GM23338 (cell line): ENCODE data around the gene BLZF1. TPM values are rescaled to one million over a fixed set of nuclear protein-coding genes. Genes with fewer than 3 reads are reported as not detected.

Experiments used
- ATAC-seq: fragments of 200-7000 bp; cut with Tn5 transposase; 3 replicates; pipeline ENCODE4 v1.9.1; 2020
- DNase-seq: peaks from one replicate; pipeline ENCODE4 v3.0.0-alpha.2; 2015; ENCODE audit warnings: low spot score
- H2AFZ ChIP-seq: fragments of 200-600 bp; sonication (generic); 2 replicates; pipeline ENCODE4 v1.8.0; 2016; ENCODE audit warnings: antibody characterized with exemption, mild to moderate bottlenecking, moderate library complexity
- H3F3A ChIP-seq: fragments of 200-600 bp; sonication (generic); replicated peaks from 2 replicates; pipeline ENCODE4 v1.8.0; 2017; ENCODE audit warnings: antibody characterized with exemption, mixed run types, low read depth
- H3K27ac ChIP-seq: fragments of 200-600 bp; sonication (generic); 2 replicates; pipeline ENCODE4 v1.6.1; 2016; ENCODE audit warnings: low read depth
- H3K27me3 ChIP-seq: fragments of 200-600 bp; sonication (generic); 2 replicates; pipeline ENCODE4 v1.8.0; 2016; ENCODE audit warnings: mild to moderate bottlenecking, mixed run types, moderate library complexity; ENCODE audit not compliant: insufficient read depth
- H3K36me3 ChIP-seq: fragments of 200-600 bp; sonication (generic); 2 replicates; pipeline ENCODE4 v1.8.0; 2016; ENCODE audit warnings: mild to moderate bottlenecking; ENCODE audit not compliant: insufficient read depth
- H3K4me1 ChIP-seq: fragments of 200-600 bp; sonication (generic); 2 replicates; pipeline ENCODE4 v1.8.0; 2016; ENCODE audit warnings: mild to moderate bottlenecking, moderate library complexity; ENCODE audit not compliant: insufficient read depth
- H3K4me2 ChIP-seq: fragments of 200-600 bp; sonication (generic); 2 replicates; pipeline ENCODE4 v1.7.1; 2017; ENCODE audit warnings: mixed run types
- H3K4me3 ChIP-seq: fragments of 200-600 bp; sonication (generic); 2 replicates; pipeline ENCODE4 v1.6.1; 2016; ENCODE audit warnings: mixed run types
- H3K79me2 ChIP-seq: fragments of 200-600 bp; sonication (generic); replicated peaks from 2 replicates; pipeline ENCODE4 v1.8.0; 2017; ENCODE audit warnings: mild to moderate bottlenecking; ENCODE audit not compliant: insufficient read depth
- H3K9me2 ChIP-seq: fragments of 200-600 bp; sonication (generic); 2 replicates; pipeline ENCODE4 v1.8.0; 2017; ENCODE audit not compliant: insufficient read depth
- H4K20me1 ChIP-seq: fragments of 200-600 bp; sonication (generic); replicated peaks from 2 replicates; pipeline ENCODE4 v1.8.0; 2017; ENCODE audit warnings: mild to moderate bottlenecking; ENCODE audit not compliant: insufficient read depth
- H3K27ac Mint-ChIP-seq: 2 replicates; pipeline ENCODE4 v1.8.0; 2020; ENCODE audit warnings: inconsistent platforms, mild to moderate bottlenecking, moderate library complexity, mixed read lengths
- H3K27me3 Mint-ChIP-seq: 3 replicates; pipeline ENCODE4 v1.8.0; 2022; ENCODE audit warnings: low read depth, mild to moderate bottlenecking, moderate library complexity, mixed read lengths, inconsistent platforms; ENCODE audit not compliant: insufficient read depth, poor library complexity
- H3K36me3 Mint-ChIP-seq: 3 replicates; pipeline ENCODE4 v1.8.0; 2021; ENCODE audit warnings: low read depth, mild to moderate bottlenecking, inconsistent platforms, moderate library complexity, mixed read lengths
- H3K4me1 Mint-ChIP-seq: 3 replicates; pipeline ENCODE4 v1.8.0; 2020; ENCODE audit warnings: mild to moderate bottlenecking, inconsistent platforms, mixed read lengths
- H3K4me3 Mint-ChIP-seq: 3 replicates; pipeline ENCODE4 v1.8.0; 2021; ENCODE audit warnings: moderate library complexity, mild to moderate bottlenecking, inconsistent platforms, mixed read lengths
- H3K9me3 Mint-ChIP-seq: 3 replicates; pipeline ENCODE4 v1.8.0; 2020; ENCODE audit warnings: moderate library complexity, mild to moderate bottlenecking, inconsistent platforms, mixed read lengths
- CREB1 ChIP-seq: fragments of 250-450 bp; sonication (Bioruptor Pico); IDR thresholded peaks from 2 replicates; pipeline ENCODE4 v1.5.0; 2020; ENCODE audit warnings: low read depth, mild to moderate bottlenecking, moderate library complexity
- CTCF ChIP-seq, 2 experiments: fragments of 200-600 bp in 1 of 2; sonication (generic) in 1 of 2; conservative IDR thresholded peaks; 2 replicates each; pipeline versions ENCODE4 v1.5.1 to v1.6.1; 2016 to 2017; ENCODE audit warnings: antibody characterized with exemption in 2 of 2, low read depth in 2 of 2, mild to moderate bottlenecking in 2 of 2, moderate library complexity in 1 of 2
- ETS1 ChIP-seq: IDR thresholded peaks from 2 replicates; pipeline ENCODE4 v1.6.1; 2016; ENCODE audit warnings: antibody characterized with exemption
- EZH2phosphoT487 ChIP-seq: fragments of 200-600 bp; sonication (generic); IDR thresholded peaks from one replicate; pipeline ENCODE4 v1.8.1; 2018; ENCODE audit warnings: antibody characterized with exemption; ENCODE audit not compliant: unreplicated experiment
- JUNB ChIP-seq: IDR thresholded peaks from one replicate; pipeline ENCODE4 v1.6.1; 2016; ENCODE audit warnings: antibody characterized with exemption; ENCODE audit not compliant: unreplicated experiment
- NANOG ChIP-seq: IDR thresholded peaks from 2 replicates; pipeline ENCODE4 v1.6.1; 2016; ENCODE audit warnings: antibody characterized with exemption, borderline replicate concordance
- POLR2AphosphoS5 ChIP-seq: IDR thresholded peaks from 2 replicates; pipeline ENCODE4 v1.6.1; 2016; ENCODE audit warnings: antibody characterized with exemption, low read depth
- REST ChIP-seq: IDR thresholded peaks from one replicate; pipeline ENCODE4 v1.6.1; 2018; ENCODE audit warnings: antibody characterized with exemption; ENCODE audit not compliant: unreplicated experiment
- ZNF114 ChIP-seq: fragments of 250-450 bp; sonication (Bioruptor Pico); IDR thresholded peaks from 2 replicates; pipeline ENCODE4 v1.5.0; 2020; ENCODE audit warnings: mild to moderate bottlenecking, moderate library complexity
- ZNF331 ChIP-seq: fragments of 250-450 bp; sonication (Bioruptor Pico); IDR thresholded peaks from 2 replicates; pipeline ENCODE4 v1.5.0; 2020; ENCODE audit warnings: low read depth, mild to moderate bottlenecking, moderate library complexity
- polyA plus RNA-seq: library from polyadenylated mRNA; unstranded; fragments of >200 nt; fragmentation: Nextera tagmentation; extraction: Ambion mirVana; gene quantifications from 2 replicates; pipeline ENCODE4 v1.2.1, GENCODE V29; 2016
- total RNA-seq: library from RNA; depleted of rRNA; stranded (reverse); fragments of >200 nt; shearing (Covaris generic); gene quantifications from 2 replicates; pipeline ENCODE4 v1.2.3, GENCODE V29; 2014

Gene BLZF1
- total and polyA plus RNA-seq, 2 experiments from 2014 or later: 9.5 to 14.5 TPM

DNA sequence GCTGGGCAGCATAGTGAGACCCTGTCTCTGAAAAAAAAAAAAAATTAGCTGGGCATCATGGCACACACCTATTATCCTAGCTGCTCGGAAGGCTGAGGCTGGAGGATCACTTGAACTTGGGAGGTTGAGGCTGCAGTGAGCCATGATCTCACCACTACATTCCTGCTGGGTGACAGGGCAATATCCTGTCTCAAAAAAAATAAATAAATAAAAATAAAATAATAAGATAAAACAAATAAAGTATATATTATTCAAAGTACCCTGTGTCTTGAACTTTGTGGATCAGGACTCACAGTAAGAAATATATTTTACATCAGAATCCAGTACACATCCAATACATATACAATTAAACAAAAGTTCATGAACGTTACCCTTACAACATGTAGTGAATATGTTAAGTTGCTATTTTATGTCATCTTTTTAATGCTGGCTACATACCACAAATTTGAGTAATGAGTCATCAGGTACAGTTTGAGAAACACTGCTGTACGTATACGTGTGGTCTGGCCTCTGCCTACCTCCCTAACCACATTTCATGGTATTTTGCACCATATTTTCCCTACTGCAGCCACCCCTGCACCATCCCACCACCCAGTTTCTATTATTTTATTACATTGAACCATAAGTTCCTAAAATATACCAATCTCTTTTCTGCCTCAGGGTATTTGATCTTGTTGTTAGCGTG, 4.8 kb upstream of the BLZF1 start:
- no peak overlapping the region for H3K4me3 Mint-ChIP-seq
- Histone ChIP-seq H3F3A (no peaks in the 10 kb centered on the region), H3K9me2 (no peaks in the 10 kb centered on the region), H3K4me2 (no peak overlapping the region), H3K4me1 (peaks cover 11% of the 10 kb centered on the region; the same call in 1 of the 2 replicates), H3K79me2 (peaks cover 33% of the 10 kb centered on the region), H2AFZ (no peak overlapping the region), H3K4me3 (no peak overlapping the region), H4K20me1 (no peaks in the 10 kb centered on the region), H3K27ac (no peak overlapping the region), H3K36me3 (peaks cover 4% of the 10 kb centered on the region; the same call in 1 of the 2 replicates), H3K27me3 (no peaks in the 10 kb centered on the region)
- H3K4me1 Mint-ChIP-seq: no peaks in the 10 kb centered on the region
- DNase-seq (no peak), ATAC-seq (no peak)
- peaks cover 2% of the 10 kb centered on the region for H3K27me3 Mint-ChIP-seq
- TF ChIP-seq POLR2AphosphoS5: no peak
- TF ChIP-seq NANOG: no peak
- no peak for TF ChIP-seq CREB1 (CRISPR knock-in tag)
- TF ChIP-seq REST: no peak
- TF ChIP-seq ZNF114 (CRISPR knock-in tag): no peak
- no peak for TF ChIP-seq CTCF (conservative IDR thresholded peaks at IDR 0.05; ENCODE audit: low read depth in 2 of 2)
- TF ChIP-seq EZH2phosphoT487: no peak
- peaks cover 6% of the 10 kb centered on the region; the same call in 2 of the 3 replicates for H3K36me3 Mint-ChIP-seq
- no peaks in the 10 kb centered on the region; the same call in 2 of the 3 replicates for H3K9me3 Mint-ChIP-seq
- no peak overlapping the region for H3K27ac Mint-ChIP-seq

DNA sequence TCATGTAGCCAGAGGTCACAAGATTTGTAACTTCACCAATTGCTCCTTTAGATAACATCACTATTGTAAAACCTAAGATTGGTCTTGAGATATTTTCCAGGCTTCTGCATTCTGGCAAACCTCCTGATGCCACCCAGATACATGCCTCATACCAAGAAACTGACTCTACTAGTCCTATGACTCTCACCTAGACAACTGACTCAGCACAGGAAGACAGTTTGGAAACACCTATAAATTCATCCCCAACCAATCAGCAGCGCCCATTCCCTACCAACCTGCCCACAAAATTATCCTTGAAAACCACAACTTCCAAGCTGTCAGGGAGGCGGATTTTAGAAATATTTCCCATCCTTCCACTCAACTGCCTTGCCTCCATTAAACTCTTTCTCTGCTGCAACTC, 3.0 kb upstream of the BLZF1 start:
- Mint-ChIP-seq H3K9me3 (no peaks in the 10 kb centered on the region; the same call in 2 of the 3 replicates), H3K27me3 (peaks cover 2% of the 10 kb centered on the region), H3K4me3 (no peak overlapping the region), H3K27ac (no peak overlapping the region), H3K4me1 (no peaks in the 10 kb centered on the region), H3K36me3 (peaks cover 6% of the 10 kb centered on the region; the same call in 2 of the 3 replicates)
- no peaks in the 10 kb centered on the region for H4K20me1 ChIP-seq
- H3K9me2 ChIP-seq: no peaks in the 10 kb centered on the region
- H2AFZ ChIP-seq: no peak overlapping the region
- H3K27ac ChIP-seq: no peak overlapping the region
- no peaks in the 10 kb centered on the region for H3F3A ChIP-seq
- peaks cover 47% of the 10 kb centered on the region for H3K79me2 ChIP-seq
- no peak for DNase-seq
- H3K27me3 ChIP-seq: no peaks in the 10 kb centered on the region
- no peak overlapping the region for H3K4me3 ChIP-seq
- peaks cover 18% of the 10 kb centered on the region for H3K4me1 ChIP-seq
- peaks cover 4% of the 10 kb centered on the region; the same call in 1 of the 2 replicates for H3K36me3 ChIP-seq
- H3K4me2 ChIP-seq: no peak overlapping the region
- ATAC-seq: no peak
- no peak for TF ChIP-seq ZNF331 (CRISPR knock-in tag)
- TF ChIP-seq EZH2phosphoT487: no peak
- no peak for TF ChIP-seq POLR2AphosphoS5
- no peak for TF ChIP-seq NANOG
- TF ChIP-seq ETS1: no peak
- TF ChIP-seq JUNB: no peak
- TF ChIP-seq ZNF114 (CRISPR knock-in tag): no peak
